BJ (cell line): ENCODE data around the gene JUP. TPM values are rescaled to one million over a fixed set of nuclear protein-coding genes. Genes with fewer than 3 reads are reported as not detected.

ENCODE experiments used
- CTCF ChIA-PET: fragments of 350-600 bp; formaldehyde crosslinking; extraction: SDS; loops from one replicate; lab custom pipeline; 2021; ENCODE audit warnings: antibody characterized with exemption, inconsistent platforms; lab: Yijun Ruan, JAX
- POLR2A ChIA-PET: fragments of 300-600 bp; sonication (Branson Sonifier 250); formaldehyde crosslinking; extraction: SDS; loops from one replicate; lab custom pipeline; 2021; ENCODE audit warnings: antibody characterized with exemption; lab: Charles Lee
- DNase-seq: peaks from one replicate; pipeline ENCODE4 v3.0.0-alpha.2; 2011; ENCODE audit warnings: low read depth
- H3K27me3 ChIP-seq: 2 replicates; pipeline ENCODE4 v1.6.0; 2011; ENCODE audit warnings: low read length; ENCODE audit not compliant: control insufficient read depth, insufficient read depth
- H3K36me3 ChIP-seq: 2 replicates; pipeline ENCODE4 v1.5.1; 2011; ENCODE audit warnings: low read length; ENCODE audit not compliant: control insufficient read depth, insufficient read depth
- H3K4me3 ChIP-seq: 2 replicates; pipeline ENCODE4 v1.5.1; 2011; ENCODE audit warnings: low read depth, mild to moderate bottlenecking, control low read depth, low read length
- CTCF ChIP-seq: IDR thresholded peaks from 2 replicates; pipeline ENCODE4 v1.5.1; 2011; ENCODE audit warnings: low read depth, mild to moderate bottlenecking, control low read depth, inconsistent platforms, low read length, moderate library complexity; ENCODE audit not compliant: insufficient read depth
- polyA plus RNA-seq: library from polyadenylated mRNA; depleted of rRNA; stranded (reverse); fragments of >200 nt; gene quantifications from 2 replicates; pipeline ENCODE4 v1.2.3, GENCODE V29; 2011; rRNA removed
- small RNA-seq: library from RNA; depleted of rRNA; stranded (forward); fragments of <200 nt; gene quantifications from one replicate; pipeline ENCODE3, GENCODE V24; 2012; ENCODE audit warnings: low replicate concordance, low read depth; ENCODE audit not compliant: insufficient read length

JUP gene
- polyA plus RNA-seq, 1 experiment, result 9.4 TPM

- no peak for DNase-seq
- CTCF ChIA-PET, result interaction anchor here (0.9 to 3.2 kb wide), 7 partner anchors 8 to 16 kb away, joined by 3 to 12 read pairs (median 5); no protein-coding TSS in a partner anchor
- no peak for TF ChIP-seq CTCF
- H3K27me3 ChIP-seq, result no peaks in the 10 kb centered on the region
- no peak overlapping the region for H3K4me3 ChIP-seq
- POLR2A ChIA-PET, result no interaction called here
- H3K36me3 ChIP-seq, result no peaks in the 10 kb centered on the region
Observed at GRCh38 chr17:41705271-41705991, 81.1 kb downstream of the JUP start.

Small RNA genes lying within 50 kb of the gene (small RNA-seq; reads per million reads assigned to genes)
- gene RN7SL399P (not detected), gene RNA5SP442 (not detected)

Other genes starting within 250 kb of the JUP start
- 0.04 TPM in 1 of 2 replicates, not detected in the other for gene KRT9, start 214.7 kb downstream of the JUP start, polyA plus RNA-seq
- gene KRT14, start 199.8 kb downstream of the JUP start, polyA plus RNA-seq, result 0.06 and 0.11 TPM in 2 replicates
- 1.6 and 1.8 TPM in 2 replicates for gene KRT16, start 173.9 kb downstream of the JUP start, polyA plus RNA-seq
- gene KRT17, start 162.1 kb downstream of the JUP start, polyA plus RNA-seq, result 25.2 and 34.7 TPM in 2 replicates
- 251 and 479 TPM in 2 replicates for gene EIF1, start 97.8 kb downstream of the JUP start, polyA plus RNA-seq
- not detected in 2 replicates for gene GAST, start 74.4 kb downstream of the JUP start, polyA plus RNA-seq
- 0.05 and 0.10 TPM in 2 replicates for gene HAP1, start 52.1 kb downstream of the JUP start, polyA plus RNA-seq
- 64.4 and 82.8 TPM in 2 replicates for gene P3H4, start 25.2 kb upstream of the JUP start, polyA plus RNA-seq
- gene FKBP10, start 26.3 kb upstream of the JUP start, polyA plus RNA-seq, result 885 and 1,571 TPM in 2 replicates
- 88.3 and 123 TPM in 2 replicates for gene NT5C3B, start 49.5 kb upstream of the JUP start, polyA plus RNA-seq
- gene KLHL10, start 51.1 kb upstream of the JUP start, polyA plus RNA-seq, result 0.15 and 0.74 TPM in 2 replicates
- 5.5 and 7.2 TPM in 2 replicates for gene KLHL11, start 78.7 kb upstream of the JUP start, polyA plus RNA-seq
- 118 and 170 TPM in 2 replicates for gene ACLY, start 132.2 kb upstream of the JUP start, polyA plus RNA-seq
- gene ODAD4, start 143.9 kb upstream of the JUP start, polyA plus RNA-seq, result 0.61 and 0.92 TPM in 2 replicates
- 53.5 and 66.2 TPM in 2 replicates for gene CNP, start 180.1 kb upstream of the JUP start, polyA plus RNA-seq
- 41.1 and 46.9 TPM in 2 replicates for gene DNAJC7, start 230.7 kb upstream of the JUP start, polyA plus RNA-seq
- gene NKIRAS2, start 233.4 kb upstream of the JUP start, polyA plus RNA-seq, result 55.9 and 81.4 TPM in 2 replicates